ENCODE measurements around the gene ZFP57.

Gene ZFP57

DNA sequence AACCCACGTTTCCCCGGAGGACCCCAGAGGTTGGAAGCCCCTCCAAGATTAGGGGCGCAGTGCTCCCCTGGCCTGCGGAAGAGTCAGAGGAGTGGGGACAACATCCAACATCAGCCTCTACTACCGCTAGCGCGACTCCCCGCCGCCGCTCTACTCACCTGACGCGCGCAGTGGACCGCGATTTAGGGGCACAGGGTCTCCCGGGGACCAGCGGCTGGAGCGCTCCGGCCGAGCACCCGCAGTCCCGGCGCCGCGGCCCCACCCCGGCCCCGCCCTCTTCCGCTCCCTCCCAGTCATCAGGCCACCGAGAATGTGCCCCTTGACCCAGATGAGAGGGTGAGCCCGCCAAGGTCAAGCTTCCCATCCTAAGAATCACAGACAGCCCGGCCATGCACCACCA is at the start of gene ZFP57:
TSS of gene ZFP57 (minus strand) at position 249 of the 400 bp plus-strand sequence. CDS start 4,149 bp downstream, outside the sequence.
- no peak for DNase-seq

DNA sequence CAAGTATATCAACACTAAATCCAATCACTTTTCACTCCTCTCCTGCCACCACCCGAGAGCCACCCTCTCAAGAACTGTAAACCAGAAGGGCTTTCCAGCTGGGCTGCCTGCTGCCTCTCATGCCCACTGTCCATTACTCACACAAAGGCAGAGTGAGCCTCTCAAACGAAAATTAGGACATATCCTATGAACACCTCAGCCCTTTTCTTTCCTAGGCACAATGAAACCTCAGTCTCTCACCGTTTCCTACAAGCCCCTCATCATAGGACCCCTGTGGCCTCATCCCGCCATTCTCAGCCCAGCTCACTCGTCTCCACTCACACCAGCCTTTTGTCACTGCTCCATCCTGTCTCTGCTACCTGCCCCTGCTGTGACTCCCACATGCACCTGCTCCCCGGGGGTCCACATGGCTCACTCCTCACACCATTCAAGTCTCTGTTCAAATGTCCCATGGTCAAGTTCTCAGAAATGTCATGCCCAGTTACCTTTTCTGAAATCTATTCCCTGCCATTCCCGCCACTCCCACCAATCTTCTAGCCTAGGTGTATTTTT is 49.7 kb upstream of the ZFP57 start:
- no peak for DNase-seq

DNA sequence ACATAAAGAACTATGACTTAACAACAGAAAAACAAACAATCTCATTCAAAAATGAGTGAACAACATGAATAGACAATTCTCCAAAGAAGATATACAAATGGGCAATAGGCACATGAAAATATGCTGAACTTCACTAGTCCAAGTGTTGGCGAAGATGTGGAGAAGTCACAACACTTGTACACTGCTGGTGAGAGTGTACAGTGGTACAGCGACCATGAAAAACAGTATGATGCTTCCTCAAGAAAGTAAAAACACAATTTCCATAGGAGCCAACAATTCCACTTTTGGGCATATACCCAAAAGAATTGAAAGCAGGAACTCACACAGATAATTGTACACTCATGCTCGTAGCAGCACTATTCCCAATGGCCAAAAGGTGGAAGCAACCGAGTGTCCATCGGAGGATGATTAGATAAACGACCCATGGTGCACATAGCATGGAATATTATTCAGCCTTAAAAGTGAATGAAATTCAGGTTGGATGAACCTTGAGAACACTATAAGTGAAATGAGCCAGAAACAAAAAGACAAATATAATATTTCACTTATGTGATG is 48.9 kb upstream of the ZFP57 start:
- DNase-seq, result no peak

DNA sequence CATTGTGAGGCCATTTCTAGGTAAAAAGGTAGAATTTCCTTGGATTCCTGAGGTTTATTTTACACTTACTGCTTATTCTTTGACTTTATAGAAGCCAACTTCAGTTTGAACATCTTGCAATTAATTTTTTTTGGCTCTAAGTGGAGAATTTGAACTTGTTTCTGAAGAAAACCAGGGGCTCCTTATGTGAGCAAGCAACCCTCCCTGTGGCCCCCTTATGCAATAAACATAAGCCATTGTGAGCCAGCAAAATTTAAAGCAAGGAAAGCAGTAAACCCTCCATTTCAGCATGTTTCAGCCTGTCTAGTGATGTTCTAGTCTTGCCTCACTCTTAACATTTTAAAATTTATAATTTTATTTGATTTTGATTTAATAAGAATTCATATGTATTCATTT is 47.9 kb upstream of the ZFP57 start:
- no peak for DNase-seq

DNA sequence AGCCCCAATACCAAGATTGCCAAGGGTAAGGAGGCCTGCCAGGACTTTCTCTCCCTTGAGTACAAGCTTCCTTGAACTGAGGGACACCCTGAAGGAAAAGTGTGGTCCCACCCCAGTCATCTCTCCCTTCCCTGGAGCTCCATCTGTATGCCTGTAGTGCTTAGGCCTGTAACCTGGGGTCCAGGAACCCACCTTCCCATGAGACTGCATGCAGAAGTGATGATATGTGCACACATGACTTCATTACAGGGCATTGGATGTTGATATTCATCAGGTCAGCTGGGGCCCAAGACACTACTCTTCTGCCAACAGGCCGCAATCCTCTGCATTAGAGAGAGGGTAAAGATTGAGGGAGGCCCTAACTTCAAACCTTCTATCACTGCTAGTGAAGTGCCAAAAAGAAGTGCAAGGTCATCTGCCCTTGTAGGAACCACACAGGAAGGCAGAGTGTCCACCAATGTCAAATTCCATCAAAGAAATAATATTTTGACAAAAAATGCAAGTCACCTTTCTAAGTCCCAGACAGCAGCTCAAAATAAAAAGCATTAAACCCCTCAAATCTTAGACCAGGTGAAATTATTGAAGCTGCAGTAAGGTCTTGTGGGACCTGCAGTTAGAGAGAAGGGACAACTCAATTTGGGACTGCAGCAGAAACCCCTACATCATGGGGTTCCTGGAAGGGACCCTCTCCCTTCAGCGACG is 47.4 kb upstream of the ZFP57 start:
- DNase-seq, result no peak

DNA sequence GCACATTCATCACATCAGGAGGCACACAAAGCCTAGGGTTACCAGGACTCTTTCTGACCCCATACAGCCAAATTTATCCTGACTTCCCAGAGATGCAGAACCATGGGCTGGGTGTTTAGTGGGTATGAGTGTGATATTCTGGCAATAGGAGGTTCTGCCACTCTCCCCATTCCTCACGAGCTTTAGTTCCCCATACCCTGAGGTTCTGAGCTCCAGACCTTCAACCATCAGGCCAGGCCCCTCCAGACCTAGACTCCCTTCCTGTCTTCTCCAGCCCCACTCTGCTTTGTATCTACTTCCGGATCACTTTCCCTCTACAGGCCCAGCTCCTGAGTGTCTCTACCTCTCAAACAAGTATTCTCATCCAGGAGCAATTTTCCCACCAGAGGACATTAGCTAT is 46.7 kb upstream of the ZFP57 start:
- DNase-seq, result no peak

DNA sequence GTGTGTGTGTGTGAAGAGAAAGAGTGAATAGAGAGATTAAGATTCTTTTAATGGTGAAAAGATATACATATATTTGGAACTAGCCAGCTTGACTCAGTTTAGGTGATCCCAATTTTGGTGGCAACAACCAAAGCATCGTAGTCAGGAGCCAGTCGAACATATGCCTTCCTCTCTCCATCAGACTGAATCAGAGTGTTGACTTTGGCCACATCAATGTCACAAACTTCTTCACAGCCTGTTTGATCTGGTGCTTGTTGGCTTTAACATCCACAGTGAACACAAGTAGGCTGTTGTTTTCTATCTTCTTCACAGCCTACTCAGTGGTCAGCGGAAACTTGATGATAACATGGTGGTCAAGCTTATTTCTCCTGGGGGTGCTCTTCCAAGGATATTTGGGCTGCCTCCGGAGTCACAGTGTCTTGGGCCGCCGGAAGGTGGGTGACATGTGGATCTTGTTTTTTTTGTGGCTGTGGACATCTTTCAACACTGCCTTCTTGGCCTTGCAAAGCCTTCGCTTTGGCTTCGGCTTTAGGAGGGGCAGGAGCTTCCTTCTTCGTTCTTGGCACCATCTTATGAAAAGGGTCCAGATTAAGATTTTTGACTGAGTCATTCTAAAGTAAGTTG is 45.7 kb upstream of the ZFP57 start:
- DNase-seq, result no peak

DNA sequence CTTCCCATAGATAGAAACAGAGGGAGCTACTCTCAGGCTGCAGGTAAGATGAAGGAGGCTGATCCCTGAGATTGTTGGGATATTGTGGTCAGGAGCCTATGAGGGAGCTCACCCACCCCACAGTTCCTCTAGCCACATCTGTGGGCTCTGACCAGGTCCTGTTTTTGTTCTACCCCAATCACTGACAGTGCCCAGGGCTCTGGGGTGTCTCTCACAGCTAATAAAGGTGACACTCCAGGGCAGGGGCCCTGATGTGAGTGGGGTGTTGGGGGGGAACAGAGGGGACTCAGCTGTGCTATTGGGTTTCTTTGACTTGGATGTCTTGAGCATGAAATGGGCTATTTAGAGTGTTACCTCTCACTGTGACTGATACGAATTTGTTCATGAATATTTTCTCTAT is 45.0 kb upstream of the ZFP57 start:
- no peak for DNase-seq

DNA sequence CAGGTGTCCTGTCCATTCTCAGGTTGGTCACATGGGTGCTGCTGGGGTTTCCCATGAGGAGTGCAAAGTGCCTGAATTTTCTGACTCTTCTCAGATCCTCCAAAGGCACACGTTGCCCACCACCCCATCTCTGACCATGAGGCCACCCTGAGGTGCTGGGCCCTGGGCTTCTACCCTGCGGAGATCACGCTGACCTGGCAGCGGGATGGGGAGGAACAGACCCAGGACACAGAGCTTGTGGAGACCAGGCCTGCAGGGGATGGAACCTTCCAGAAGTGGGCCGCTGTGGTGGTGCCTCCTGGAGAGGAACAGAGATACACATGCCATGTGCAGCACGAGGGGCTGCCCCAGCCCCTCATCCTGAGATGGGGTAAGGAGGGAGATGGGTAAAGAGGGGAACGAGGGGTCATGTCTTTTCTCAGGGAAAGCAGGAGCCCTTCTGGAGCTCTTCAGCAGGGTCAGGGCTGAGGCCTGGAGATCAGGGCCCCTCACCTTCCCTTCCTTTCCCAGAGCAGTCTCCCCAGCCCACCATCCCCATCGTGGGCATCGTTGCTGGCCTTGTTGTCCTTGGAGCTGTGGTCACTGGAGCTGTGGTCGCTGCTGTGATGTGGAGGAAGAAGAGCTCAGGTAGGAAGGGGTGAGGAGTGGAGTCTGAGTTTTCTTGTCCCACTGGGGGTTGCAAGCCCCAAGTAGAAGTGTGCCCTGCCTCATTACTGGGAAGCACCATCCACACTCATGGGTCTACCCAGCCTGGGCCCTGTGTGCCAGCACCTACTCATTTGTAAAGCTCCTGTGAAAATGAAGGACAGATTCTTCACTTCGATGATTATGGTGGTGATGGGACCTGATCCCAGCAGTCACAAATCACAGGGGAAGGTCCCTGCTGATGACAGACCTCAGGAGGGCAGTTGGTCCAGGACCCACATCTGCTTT is 44.3 kb upstream of the ZFP57 start:
- no peak for DNase-seq

DNA sequence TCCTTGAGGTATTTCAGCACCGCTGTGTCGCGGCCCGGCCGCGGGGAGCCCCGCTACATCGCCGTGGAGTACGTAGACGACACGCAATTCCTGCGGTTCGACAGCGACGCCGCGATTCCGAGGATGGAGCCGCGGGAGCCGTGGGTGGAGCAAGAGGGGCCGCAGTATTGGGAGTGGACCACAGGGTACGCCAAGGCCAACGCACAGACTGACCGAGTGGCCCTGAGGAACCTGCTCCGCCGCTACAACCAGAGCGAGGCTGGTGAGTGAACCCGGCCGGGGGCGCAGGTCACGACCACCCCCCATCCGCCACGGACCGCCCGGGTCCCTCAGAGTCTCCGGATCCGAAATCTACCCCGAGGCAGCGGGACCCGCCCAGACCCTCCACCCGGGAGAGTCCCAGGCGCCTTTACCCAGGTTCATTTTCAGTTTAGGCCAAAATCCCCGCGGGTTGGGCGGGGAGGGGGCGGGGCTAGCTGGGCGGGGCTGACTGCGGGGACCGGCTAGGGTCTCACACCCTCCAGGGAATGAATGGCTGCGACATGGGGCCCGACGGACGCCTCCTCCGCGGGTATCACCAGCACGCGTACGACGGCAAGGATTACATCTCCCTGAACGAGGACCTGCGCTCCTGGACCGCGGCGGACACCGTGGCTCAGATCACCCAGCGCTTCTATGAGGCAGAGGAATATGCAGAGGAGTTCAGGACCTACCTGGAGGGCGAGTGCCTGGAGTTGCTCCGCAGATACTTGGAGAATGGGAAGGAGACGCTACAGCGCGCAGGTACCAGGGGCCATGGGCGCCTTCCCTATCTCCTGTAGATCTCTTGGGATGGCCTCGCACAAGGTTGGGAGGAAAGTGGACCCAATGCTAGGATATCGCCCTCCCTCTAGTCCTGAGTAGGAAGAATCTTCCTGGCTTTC is 43.0 kb upstream of the ZFP57 start:
- peak; percentile 29 for DNase-seq

DNA sequence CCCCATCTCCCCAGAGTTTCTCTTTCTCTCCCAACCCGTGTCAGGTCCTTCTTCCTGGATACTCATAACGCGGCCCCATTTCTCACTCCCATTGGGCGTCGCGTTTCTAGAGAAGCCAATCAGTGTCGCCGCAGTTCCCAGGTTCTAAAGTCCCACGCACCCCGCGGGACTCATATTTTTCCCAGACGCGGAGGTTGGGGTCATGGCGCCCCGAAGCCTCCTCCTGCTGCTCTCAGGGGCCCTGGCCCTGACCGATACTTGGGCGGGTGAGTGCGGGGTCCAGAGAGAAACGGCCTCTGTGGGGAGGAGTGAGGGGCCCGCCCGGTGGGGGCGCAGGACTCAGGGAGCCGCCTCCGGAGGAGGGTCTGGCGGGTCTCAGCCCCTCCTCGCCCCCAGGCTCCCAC is 42.3 kb upstream of the ZFP57 start, which contains the start of gene HLA-F:
TSS of gene HLA-F (plus strand) at position 173 of the 404 bp plus-strand sequence. CDS start at position 203, 30 bp downstream.
- DNase-seq, result peak; percentile 76

DNA sequence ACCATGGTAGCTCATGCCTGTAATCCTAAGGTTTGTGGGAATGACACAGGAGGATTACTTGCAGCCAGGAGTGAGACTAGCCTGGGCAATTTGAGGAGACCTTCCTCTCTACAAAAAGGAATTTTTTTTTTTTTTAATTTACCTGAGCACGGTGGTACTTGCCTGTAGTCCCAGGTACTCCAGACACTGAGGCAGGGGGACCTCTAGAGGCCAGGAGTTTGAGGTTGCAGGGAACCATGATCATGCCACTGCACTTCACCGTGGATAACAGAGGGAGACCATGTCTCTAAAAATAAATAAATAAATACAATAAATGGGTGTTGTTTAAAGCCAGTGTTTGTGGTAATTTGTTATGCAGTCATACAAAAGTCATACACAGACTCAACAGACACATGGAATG is 39.9 kb upstream of the ZFP57 start:
- no peak for DNase-seq

DNA sequence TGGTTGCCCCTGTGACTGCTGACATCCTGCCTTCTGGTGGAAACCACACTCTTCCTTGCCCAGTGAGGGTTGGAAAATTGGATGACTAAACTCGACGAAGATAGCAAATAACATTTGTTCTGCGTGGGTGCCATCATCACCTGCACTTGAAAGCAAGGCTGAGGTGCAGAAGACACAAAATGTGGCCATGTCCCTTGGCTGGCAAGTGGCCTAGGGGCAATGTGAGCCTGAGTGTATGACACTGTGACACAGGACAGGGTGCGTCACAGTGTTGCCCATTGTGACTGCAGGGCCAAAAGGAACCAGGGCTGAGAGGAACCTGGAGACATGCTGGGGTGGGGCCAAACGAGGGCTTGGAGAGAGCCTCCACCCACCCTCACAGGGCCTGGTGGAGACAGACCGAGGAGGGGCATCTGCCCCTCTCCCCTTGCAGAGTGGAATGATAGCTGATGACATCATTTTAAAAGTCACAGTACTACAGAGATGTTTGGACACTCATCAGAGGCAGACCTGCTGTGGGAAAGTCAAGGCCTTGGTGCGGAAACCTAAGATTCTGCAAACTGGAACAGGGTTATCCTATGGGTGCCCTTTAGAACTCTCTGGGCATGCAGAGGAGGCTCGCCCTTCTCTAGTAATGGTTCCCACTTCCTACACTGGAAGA is 29.5 kb upstream of the ZFP57 start:
- no peak for DNase-seq

DNA sequence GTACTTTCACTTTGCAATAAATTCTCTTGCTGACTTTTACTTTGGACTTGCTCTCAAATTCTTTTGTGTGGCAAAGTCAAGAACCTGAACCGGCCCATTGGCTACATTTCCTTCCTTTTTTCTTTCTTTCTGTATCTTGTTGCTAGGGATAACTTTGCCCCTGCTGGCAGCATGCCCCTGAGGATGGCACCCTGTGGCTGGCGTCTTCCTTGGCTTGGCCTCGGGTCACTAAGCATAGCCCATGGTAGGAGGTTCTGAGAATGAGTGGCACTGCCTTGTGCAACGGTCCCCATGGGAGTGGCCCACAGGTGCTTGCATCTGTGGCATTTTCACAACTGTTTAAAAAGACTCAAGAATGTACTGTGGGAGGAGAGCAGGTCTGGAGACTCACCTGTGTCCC is 28.2 kb upstream of the ZFP57 start:
- DNase-seq, result no peak

DNA sequence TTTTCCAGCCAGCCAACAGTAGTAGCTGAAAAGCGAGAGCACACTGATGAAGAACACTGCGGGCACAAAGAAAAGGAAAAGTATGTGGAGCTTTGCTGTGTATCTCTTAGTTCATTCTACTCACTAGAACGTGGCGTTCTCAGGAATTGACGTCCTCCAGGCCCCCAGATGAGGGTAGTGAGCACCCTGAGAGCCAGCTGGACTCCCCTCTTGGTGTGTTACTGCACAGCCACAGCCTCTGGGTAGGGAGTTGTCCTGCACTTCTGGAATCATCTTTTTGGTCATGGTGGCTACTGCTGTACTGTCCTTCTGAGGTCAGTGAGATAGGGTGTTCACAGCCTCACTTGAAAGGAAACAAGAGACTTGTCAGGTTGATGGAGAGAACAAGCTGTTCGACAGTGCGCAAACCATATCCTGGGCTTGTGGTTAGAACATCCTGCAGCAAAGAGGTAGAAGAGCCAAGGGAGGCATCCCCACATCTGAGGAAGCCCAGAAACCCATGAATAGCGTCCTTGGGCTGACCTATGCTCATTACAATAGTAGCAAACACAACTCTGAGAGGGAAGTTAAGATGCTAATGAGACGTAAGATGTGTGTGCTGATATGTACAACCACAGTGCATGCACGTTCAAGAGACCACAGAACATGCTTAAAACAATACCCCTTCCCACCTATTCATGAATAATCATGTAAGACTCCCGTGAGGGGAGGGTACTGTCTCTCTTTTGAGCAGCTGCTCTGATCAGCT is 27.7 kb upstream of the ZFP57 start:
- no peak for DNase-seq

DNA sequence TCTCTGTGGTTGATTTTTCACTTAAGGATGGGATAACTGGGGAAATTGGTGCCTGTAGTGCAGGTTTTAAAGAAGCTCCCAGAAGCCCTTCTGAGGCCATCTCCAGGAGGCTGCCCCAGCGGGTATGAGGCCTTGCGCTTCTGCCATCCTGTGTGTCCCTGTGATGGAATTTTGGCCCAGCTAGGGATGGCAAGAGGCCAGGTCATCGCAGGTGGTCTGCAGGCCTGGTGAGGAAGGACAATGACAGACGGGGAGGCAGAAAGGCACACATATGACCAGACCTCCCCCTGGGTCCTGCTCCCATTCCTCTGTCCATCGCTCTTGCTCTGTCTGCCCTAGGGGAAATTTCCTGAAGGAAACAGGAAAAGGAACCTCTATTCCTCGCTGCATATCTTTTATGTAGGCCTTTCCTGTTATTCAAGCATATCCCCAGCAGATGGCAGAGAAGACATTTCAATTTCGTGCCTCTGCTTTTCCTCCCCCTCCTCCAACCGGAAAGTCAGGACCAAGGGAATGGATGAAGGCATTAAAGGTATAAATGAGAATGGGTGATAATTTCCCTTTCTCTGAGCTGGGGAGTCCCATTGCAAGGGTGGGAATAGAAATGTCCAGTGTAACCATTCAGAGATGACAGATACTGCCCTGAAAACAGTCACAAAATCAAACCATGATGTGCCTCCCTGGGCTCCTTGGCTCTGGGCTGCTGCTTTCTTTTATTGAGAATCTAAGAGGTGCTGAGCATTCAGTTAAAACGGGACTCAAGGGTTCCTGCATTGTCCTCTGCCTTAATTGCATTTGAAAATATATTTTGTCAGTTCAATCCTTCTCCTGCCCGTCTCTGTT is 24.7 kb upstream of the ZFP57 start:
- DNase-seq, result peak; percentile 65

DNA sequence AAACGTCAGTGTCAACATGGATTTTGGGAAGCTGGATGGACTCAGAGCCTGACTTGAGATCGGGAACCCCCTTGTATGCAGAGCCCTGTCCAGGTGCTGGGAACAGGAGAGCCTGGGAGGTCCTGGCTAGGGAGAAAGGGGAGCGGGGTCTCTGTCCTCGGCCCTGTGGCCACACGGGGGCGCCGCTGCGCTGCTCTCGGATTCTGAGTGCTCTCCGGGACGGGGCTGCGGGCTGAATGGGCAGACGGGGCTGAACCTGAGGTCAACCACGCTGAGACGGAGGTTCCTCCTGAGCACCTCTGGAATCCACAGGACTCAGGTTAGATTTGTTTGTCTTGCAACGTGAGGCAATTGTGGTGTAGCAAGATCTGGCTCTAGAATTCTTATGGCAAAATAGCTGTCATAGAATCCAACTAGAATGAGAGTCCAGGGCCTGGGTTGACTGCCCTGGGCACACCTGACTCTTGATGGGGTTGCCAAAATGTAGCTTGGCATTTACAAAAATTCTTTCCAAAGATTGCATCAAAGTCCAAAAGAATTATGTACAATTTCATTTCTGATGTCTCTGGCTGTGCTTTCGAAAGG is 21.7 kb upstream of the ZFP57 start:
- peak; percentile 53 for DNase-seq

DNA sequence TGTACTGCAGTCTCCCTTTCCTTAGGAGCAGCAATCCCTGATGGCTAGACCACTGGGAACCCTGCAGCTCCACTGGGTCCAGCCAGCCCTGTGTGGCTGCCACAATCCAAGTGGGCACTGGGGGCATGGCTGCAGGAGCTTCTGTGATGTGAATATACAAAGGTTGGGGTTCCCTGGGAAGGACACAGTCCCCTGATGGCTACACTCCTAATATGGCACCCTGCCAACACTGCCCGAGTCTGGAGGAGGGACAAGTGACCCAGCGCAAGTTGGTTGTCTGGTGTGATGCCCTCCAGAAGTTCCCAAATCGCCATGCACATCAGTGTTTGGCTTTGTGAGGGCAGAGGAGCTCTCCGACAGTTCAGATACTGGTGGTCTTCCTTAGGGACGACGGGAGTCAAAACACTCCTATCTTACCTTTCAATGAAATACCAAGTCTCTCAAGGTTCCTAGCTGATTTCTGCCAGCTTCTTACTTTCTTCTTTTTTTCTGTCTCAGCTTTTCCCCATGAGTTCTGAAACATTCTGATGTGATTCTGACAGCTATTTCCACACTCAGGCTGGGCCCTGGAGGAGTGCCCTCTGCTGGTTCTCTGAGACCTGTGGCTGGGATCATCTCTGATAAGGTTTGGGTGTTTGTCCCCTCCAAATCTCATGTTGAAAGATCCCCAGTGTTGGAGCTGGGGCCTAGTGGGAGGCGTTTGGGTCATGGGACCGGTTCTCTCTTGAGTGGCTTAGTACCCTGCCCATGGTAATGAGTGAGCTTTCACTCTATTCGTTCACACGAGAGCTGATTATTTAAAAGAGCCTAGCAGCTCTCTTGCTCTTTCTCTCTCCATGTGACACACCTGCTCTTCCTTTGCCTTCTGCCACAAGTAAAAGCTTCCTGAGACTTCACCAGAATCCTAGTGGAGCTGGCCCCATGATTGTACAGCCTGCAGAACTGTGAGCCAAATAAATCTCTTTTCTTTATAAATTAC is 15.5 kb upstream of the ZFP57 start:
- DNase-seq, result peak; percentile 31
